A549 (cell line): Measurements from ENCODE around the gene IDH3B.
"Not testable (repeated sequence)": the region's sequence is repeated elsewhere in the genome, so short reads cannot be mapped to it uniquely, and the experiment has no call there.

ENCODE experiments used
- CTCF ChIP-seq: fragments of >200 bp; sonication (Bioruptor Twin); formaldehyde crosslinking; IDR thresholded peaks from 3 replicates; pipeline ENCODE4 v1.5.1; 2016
- ELK1 ChIP-seq: fragments of 150-350 bp; IDR thresholded peaks from 2 replicates; pipeline ENCODE4 v1.6.1; 2014; ENCODE audit warnings: low read depth, mild to moderate bottlenecking, low read length
- EP300 ChIP-seq, 2 experiments: fragments of >200 bp; sonication (Bioruptor Twin); formaldehyde crosslinking; IDR thresholded peaks; 2 replicates in 1 of 2; 3 replicates in 1 of 2; pipeline ENCODE4 v1.6.1; 2016 to 2017
- JUN ChIP-seq, 2 experiments: fragments of >200 bp; sonication (Bioruptor Twin); formaldehyde crosslinking; IDR thresholded peaks; 2 replicates in 1 of 2; 3 replicates in 1 of 2; pipeline ENCODE4 v1.6.1; 2016 to 2017
- MYC ChIP-seq: IDR thresholded peaks from 2 replicates; pipeline ENCODE4 v1.6.1; 2012; ENCODE audit warnings: mild to moderate bottlenecking, inconsistent platforms, low read length, improper control_type of control experiment, borderline replicate concordance
- RAD21 ChIP-seq, 2 experiments: fragments of >200 bp in 1 of 2; sonication (Bioruptor Twin) in 1 of 2; formaldehyde crosslinking in 1 of 2; IDR thresholded peaks in 1 of 2; conservative IDR thresholded peaks in 1 of 2; 2 replicates in 1 of 2; 3 replicates in 1 of 2; pipeline ENCODE4 v1.6.1; 2012 to 2018; ENCODE audit warnings: inconsistent platforms in 1 of 2

- TF ChIP-seq MYC; JUN (IDR thresholded peaks at IDR 0.05); RAD21 (conservative IDR thresholded peaks at IDR 0.05 in 1 of 2, IDR thresholded peaks at IDR 0.05 in 1 of 2); CTCF; ELK1; EP300 (IDR thresholded peaks at IDR 0.05): not testable (repeated sequence)
These were observed 20.8 kb upstream of the IDH3B start for GRCh38 chr20:2684817-2685216.
